ENCODE data around the gene SHC2. TPM values are rescaled to one million over a fixed set of nuclear protein-coding genes. Genes with fewer than 3 reads are reported as not detected.
"Not testable (repeated sequence)": the region's sequence is repeated elsewhere in the genome, so short reads cannot be mapped to it uniquely, and the experiment has no call there.

SHC2 gene
- total RNA-seq, 1 experiment from 2014 or later = not detected

DNA sequence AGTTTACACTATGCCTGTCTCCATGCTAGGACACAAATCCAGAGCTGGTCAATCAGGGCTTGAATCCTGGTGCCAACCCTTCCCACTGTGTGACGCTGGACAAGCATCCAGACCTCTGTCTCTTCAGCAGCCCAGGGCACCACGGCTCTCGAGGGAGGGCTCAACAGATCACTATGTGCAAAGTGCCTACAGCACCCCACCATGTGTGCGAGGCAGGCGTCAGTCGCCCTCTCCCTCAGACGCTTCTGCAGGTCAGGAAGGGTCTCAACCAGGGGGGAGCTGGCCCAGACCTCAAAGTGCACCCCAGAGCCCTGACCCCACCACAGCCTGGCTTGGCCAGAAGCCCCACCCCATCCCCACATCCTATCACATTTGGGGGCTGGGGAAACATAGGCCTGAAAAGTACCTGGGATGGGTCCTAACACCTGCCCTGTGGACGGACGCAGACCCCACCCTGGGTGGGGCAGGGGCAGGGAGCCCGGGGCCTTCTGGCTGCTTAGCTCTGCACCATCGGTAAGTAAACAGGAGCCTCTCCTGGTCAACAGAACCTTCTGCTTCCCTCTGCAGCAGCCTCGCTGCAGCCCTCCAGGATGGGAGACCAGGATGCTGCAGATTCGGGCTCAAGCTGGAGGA lies 49.0 kb downstream of the SHC2 start:
- Histone ChIP-seq H3K4me3 (no peak overlapping the region), H3K27ac (no peak overlapping the region), H3K4me1 (replicated peaks) (peaks cover 5% of the 10 kb centered on the region; the same call in 1 of the 2 replicates), H3K27me3 (replicated peaks) (peaks cover 33% of the 10 kb centered on the region), H3K9me3 (replicated peaks) (peaks cover 9% of the 10 kb centered on the region), H3K36me3 (no peaks in the 10 kb centered on the region)
- DNase-seq (ENCODE audit: low read depth in 1 of 2, low spot score in 2 of 2) = peak in 1 of 2 experiments; percentile 39

DNA sequence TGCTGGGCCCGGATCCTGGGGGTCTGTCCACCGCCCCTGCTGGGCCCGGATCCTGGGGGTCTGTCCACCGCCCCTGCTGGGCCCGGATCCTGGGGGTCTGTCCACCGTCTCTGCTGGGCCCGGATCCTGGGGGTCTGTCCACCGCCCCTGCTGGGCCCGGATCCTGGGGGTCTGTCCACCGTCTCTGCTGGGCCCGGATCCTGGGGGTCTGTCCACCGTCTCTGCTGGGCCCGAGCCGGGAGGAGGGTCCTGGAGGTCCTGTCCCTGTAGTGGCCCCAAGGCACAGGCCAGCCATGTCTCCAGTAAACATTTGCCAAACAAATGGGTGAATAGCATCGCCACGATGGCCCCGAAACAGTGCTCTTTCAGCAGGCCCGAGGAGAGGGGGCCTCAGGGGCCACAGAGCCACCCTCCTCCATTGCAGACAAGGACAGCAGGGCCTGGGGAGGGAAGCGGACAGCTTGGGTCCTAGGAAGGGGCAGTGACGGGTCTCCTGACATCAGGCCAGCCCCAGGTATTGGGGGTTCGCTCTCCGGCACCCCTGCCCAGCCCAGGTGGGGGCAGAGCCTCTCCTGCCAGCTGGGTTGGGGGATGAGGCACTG lies 49.6 kb downstream of the SHC2 start:
- not testable (repeated sequence) for H3K9me3 ChIP-seq (replicated peaks); H3K36me3 ChIP-seq; H3K4me1 ChIP-seq (replicated peaks); H3K4me3 ChIP-seq; H3K27ac ChIP-seq
- DNase-seq (ENCODE audit: low read depth in 1 of 2, low spot score in 2 of 2) = peak in 1 of 2 experiments; percentile 33
- H3K27me3 ChIP-seq (replicated peaks) = peaks cover 39% of the 10 kb centered on the region

DNA sequence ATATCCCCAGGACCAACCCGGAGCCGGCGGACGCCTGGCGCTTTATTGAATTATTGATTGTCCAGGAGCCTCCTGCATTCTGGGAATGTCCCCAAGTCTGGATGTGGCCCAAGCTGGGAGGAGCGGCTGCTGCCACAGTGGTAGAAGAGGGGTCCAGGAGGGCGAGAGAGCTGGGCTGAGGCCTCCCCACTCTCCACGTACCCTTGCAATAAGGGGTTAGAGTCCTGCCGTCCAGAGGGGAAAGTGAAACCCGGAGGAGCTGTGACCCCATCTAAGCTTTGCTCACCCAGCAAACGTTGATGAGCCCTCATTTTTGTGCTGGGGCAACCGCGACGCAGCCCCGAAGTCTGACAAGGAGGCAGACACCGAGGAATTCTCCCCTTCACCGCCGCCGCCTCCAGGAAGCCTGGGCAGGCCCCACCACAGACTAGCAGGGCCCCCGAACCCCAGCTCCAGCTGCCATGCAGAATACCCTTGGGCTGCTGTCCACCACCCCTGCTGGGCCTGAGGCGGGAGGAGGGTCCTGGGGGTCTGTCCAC lies 50.5 kb downstream of the SHC2 start:
- Histone ChIP-seq H3K4me3 (no peak overlapping the region), H3K4me1 (replicated peaks) (peaks cover 5% of the 10 kb centered on the region; the same call in 1 of the 2 replicates), H3K27ac (no peak overlapping the region), H3K27me3 (replicated peaks) (peaks cover 48% of the 10 kb centered on the region), H3K36me3 (no peaks in the 10 kb centered on the region), H3K9me3 (replicated peaks) (peaks cover 9% of the 10 kb centered on the region)
- peak in 1 of 2 experiments; percentile 41 for DNase-seq (ENCODE audit: low read depth in 1 of 2, low spot score in 2 of 2)

DNA sequence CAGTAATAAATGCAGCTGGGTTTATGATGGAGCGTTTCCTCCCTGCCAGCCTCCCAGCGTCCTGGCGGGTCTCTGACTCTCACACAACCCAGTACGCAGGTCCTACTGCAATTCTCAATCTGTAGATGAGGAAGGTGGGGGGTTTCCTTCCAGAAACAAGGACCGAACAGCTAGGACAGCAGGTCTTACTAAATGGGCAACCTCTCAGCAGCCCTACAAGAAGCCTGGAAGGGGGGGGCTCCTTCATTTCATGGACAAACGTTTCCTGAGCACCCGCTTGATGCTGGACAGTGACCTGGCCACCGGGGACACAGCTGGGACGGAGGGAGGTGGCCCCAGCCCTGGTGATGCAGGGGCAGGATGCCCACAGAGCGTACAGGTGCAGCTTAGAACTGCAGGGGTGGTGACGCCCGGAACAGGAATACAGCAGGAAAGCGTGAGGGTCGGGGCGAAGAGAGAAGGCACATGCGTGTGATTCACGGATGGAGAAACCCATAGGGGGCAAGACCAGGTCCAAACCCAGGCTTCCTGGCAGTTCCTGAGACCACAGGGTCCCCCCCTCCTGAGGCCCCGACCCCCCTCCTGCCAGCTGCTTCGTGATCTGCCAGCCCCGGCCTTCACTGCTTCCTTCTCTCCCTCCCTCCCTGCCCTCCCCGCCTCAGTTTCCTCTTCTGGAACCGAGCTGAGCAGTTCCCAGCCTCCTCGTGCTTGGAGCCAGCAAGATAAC lies 51.2 kb downstream of the SHC2 start:
- Histone ChIP-seq H3K4me3 (no peak overlapping the region), H3K4me1 (replicated peaks) (peaks cover 5% of the 10 kb centered on the region; the same call in 1 of the 2 replicates), H3K36me3 (no peaks in the 10 kb centered on the region), H3K27ac (no peak overlapping the region), H3K27me3 (replicated peaks) (peaks cover 51% of the 10 kb centered on the region), H3K9me3 (replicated peaks) (peaks cover 9% of the 10 kb centered on the region)
- peak in 1 of 2 experiments; percentile 36 for DNase-seq (ENCODE audit: low read depth in 1 of 2, low spot score in 2 of 2)

DNA sequence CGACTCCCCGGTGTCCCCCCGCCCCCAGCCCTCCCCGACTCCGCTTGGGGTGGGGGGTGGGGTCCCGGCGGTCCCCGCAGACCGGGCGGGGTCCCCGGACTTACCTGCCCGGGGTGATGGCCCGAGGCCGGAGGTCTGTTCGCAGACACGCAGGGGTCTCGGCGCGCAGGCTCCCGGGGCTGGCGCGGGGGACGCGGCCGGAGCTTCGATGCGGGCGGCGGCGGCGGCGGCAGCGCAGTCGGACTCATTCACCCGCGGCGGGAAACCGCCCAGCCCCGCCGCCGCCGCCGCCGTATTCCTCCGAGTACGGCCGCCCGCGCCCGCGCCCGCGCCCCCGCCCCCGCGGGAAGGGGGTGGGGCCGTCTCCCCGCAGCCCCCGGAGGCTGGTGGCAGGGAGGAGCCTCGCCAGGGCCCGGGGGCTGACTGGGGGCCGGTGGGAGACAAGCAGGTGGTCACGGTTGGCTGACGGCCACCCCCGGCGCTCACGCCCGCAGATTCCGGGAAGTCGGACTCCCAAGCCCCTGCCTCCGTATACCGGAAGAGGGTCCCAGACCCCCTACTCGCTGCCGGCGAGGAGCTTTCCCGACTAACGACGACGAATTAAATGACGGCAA lies 51.8 kb downstream of the SHC2 start, which contains the start of gene C2CD4C:
Gene C2CD4C (minus strand): TSS at position 246 of the 614 bp plus-strand sequence. CDS start 786 bp downstream, outside the sequence.
- Histone ChIP-seq H3K9me3 (replicated peaks) (peaks cover 9% of the 10 kb centered on the region), H3K4me3 (no peak within 1 kb of the TSS), H3K27me3 (replicated peaks) (peaks cover 51% of the 10 kb centered on the region), H3K4me1 (replicated peaks) (peaks cover 5% of the 10 kb centered on the region; the same call in 1 of the 2 replicates), H3K27ac (no peak within 1 kb of the TSS), H3K36me3 (no peaks in the 10 kb centered on the region)
- DNase-seq (ENCODE audit: low read depth in 1 of 2, low spot score in 2 of 2) = peak in 1 of 2 experiments; percentile 37

DNA sequence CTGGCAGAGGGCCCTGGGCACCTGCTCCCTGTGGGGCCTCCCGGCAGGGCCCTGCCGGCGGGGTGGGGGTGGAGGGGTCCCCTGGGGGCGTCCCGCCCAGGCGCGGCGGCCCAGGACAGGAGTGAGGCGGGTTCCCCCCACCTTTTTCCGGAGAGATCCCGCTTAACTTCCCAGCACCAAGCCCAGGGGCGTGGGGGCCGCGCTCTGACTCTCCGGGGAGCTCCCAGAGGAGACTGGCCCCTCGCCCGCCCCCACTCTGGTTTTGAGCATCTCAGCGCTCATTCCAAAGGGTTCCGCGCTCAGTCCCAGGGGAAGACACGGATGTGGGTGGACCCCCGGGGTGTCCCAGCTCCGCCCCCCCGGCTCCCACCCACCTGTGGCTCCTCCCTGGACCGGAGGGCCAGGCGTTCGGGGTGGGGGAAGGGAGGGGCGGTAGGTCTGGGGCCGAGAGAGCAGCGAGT lies 52.4 kb downstream of the SHC2 start:
- DNase-seq (ENCODE audit: low read depth in 1 of 2, low spot score in 2 of 2) = peak in 1 of 2 experiments; percentile 41
- Histone ChIP-seq H3K9me3 (replicated peaks) (peaks cover 9% of the 10 kb centered on the region), H3K36me3 (no peaks in the 10 kb centered on the region), H3K4me3 (no peak overlapping the region), H3K27me3 (replicated peaks) (peaks cover 53% of the 10 kb centered on the region), H3K27ac (no peak overlapping the region), H3K4me1 (replicated peaks) (peaks cover 5% of the 10 kb centered on the region; the same call in 1 of the 2 replicates)

DNA sequence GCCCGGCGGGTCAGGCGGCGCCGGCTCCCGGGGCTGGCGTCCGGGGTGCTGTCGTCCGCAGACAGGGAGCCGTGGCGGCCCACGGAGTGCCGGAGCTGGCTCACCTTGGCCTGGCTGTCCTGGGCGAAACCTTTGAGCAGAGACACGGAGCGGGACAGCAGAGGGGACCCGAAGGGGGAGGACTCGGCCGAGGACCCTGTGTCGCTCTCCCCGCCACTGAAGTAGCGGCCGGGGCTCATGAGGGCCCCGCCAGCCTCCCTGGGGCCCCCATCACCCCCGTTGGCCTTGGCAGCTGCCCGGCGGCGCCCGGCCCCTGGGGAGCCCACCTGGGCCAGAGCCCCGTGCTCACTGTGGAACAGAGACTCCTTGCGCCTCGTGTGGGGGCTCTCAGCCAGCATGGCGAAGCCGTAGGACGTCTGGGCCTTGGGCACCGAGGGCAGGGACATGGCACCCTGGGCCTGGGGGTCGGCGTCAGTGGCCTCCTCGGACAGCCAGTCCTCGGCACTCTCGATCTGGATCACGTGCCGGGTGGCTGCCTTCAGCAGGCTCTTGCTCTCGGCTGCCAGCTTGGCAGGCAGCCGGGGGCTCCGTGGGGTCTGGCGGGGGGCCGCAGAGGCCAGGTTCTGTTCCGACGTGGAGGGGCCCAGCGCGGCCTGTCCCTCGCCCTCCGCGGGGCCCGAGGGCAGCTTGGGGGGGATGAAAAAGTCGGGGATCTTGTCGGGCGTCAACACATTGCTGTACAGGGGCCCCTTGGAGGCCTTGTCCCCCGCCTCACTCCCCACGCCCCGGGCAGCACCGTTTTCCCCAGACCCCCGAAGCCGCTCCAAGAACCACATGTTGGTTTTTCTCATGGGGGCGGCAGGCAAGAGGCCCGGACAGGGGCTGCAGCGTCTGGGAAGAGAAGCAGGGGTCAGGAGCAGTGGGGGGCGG lies 53.1 kb downstream of the SHC2 start:
- Histone ChIP-seq H3K4me1 (replicated peaks) (peaks cover 5% of the 10 kb centered on the region; the same call in 1 of the 2 replicates), H3K9me3 (replicated peaks) (peaks cover 9% of the 10 kb centered on the region), H3K27me3 (replicated peaks) (peaks cover 60% of the 10 kb centered on the region), H3K4me3 (no peak overlapping the region), H3K27ac (no peak overlapping the region), H3K36me3 (no peaks in the 10 kb centered on the region)
- DNase-seq (ENCODE audit: low read depth in 1 of 2, low spot score in 2 of 2) = peak in 1 of 2 experiments; percentile 34

DNA sequence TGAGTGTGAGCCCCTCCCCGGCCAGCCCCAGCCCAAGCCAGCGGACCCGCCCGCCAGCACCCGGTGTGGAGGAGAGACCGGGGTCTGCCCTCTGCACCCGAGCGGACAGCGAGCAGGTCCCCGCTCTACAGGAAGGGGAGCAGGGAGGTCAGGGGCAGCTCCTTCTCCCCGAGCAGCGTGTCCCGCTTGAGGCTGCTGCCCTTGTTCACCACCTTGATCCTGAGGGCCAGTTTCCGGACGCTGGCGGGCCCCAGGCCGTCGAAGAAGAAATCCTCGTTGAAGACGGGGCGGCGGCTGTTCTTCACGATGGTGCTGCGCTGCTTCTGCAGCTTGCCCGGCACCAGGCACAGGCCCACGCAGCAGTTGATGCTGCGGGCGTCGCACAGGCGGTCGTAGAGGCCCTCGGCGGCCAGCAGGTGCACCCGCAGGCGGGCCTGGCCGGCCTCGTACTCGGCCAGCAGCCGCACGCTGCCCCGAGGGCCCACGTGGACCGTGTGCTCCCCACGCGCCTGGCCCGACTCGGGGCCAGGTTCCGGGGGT lies 53.8 kb downstream of the SHC2 start:
- Histone ChIP-seq H3K9me3 (replicated peaks) (peaks cover 4% of the 10 kb centered on the region), H3K27me3 (replicated peaks) (peaks cover 66% of the 10 kb centered on the region), H3K4me3 (no peak overlapping the region), H3K27ac (no peak overlapping the region), H3K36me3 (no peaks in the 10 kb centered on the region), H3K4me1 (replicated peaks) (peaks cover 5% of the 10 kb centered on the region; the same call in 1 of the 2 replicates)
- peak in 1 of 2 experiments; percentile 43 for DNase-seq (ENCODE audit: low read depth in 1 of 2, low spot score in 2 of 2)

DNA sequence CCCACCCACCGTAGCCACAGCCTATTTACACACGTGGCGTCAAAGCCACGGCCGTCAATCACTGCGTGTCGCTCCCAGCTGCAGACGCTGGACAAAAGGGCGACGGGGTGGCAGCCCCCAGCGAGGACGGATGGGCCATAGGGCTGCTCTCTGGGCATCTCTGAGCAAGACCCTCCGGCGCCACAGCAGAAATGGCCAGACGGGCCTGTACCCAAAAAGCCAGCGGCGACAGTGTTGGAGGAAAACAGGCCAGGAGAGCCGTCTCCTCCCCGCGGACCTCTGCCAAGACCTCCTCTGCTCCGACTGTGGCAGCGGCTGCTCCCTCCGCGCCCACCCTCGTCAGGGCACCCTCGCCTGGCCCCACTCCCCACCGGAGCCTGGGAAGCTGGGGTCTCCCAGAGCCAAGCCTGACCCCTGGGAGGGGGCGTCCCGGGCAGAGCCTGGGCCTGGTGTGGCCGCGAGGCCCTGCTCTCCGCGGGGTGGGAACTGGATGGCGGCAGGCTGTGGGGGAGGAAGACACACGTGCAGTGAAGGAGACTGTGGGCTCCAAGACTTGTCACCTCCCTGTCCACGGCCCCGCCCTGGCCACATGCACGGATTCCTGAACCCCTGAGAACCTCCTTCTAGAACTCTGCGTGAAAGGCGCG lies 54.6 kb downstream of the SHC2 start:
- no peak overlapping the region for H3K27ac ChIP-seq
- no peak for DNase-seq (ENCODE audit: low read depth in 1 of 2, low spot score in 2 of 2)
- H3K4me1 ChIP-seq (replicated peaks) = peaks cover 5% of the 10 kb centered on the region; the same call in 1 of the 2 replicates
- H3K4me3 ChIP-seq = no peak overlapping the region
- H3K27me3 ChIP-seq (replicated peaks) = peaks cover 68% of the 10 kb centered on the region
- peaks cover under 1% of the 10 kb centered on the region for H3K9me3 ChIP-seq (replicated peaks)
- no peaks in the 10 kb centered on the region for H3K36me3 ChIP-seq

DNA sequence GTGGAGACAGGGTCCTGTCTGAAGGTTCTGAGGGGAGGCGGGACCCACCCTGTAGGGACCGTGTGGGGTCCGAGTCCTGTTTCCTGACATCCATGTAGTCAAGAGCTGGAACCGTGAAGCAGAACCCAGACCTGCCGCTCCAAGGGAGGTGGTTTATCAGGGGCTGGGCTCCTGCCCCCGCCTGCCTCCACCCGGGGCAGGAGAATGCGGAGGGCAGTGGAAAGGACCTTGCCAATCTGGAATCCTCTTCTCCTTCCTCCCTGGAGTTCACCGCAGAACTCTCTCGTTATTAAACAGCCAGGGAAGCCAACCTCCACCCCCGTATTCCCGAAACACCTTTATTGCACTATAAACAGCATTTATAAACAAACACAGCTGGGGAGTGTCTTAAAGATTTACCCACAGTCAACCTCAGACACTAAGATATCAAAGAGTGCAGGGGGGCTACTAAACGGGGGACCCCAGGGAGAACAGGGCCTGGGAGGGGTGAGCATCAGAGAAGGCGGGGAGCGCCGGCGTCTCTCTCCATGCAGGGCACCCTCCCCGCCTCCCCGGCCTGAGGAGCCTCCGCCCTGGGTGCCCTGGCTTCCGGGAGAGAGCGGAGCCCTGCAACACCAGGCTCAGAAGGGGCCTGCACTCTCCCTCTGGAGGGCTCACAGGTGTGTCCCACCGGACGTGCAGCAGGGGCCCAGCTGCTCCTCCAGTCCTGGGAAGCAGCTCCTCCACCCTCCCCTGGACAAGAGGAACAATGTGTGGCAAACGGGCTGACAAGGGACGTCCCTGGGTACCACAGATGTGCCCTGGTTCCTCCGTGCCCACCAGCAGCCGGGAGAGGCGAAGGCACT lies 55.5 kb downstream of the SHC2 start:
- no peak overlapping the region for H3K27ac ChIP-seq
- H3K9me3 ChIP-seq (replicated peaks) = no peaks in the 10 kb centered on the region; the same call in none of the 2 replicates
- no peaks in the 10 kb centered on the region for H3K36me3 ChIP-seq
- H3K4me1 ChIP-seq (replicated peaks) = peaks cover 5% of the 10 kb centered on the region; the same call in 1 of the 2 replicates
- no peak for DNase-seq (ENCODE audit: low read depth in 1 of 2, low spot score in 2 of 2)
- peaks cover 68% of the 10 kb centered on the region for H3K27me3 ChIP-seq (replicated peaks)
- no peak overlapping the region for H3K4me3 ChIP-seq
